ES-I3 (cell line): ENCODE data around the gene HABP4.

Experiments
- H3K36me3 ChIP-seq: 2 replicates; pipeline ENCODE4 v1.6.1; 2013; ENCODE audit warnings: mild to moderate bottlenecking, low read length, control low read depth, moderate library complexity; ENCODE audit not compliant: insufficient read depth
- H3K4me1 ChIP-seq: 2 replicates; pipeline ENCODE4 v1.6.1; 2013; ENCODE audit warnings: mild to moderate bottlenecking, control low read depth, low read length; ENCODE audit not compliant: insufficient read depth
- H3K9ac ChIP-seq: 2 replicates; pipeline ENCODE4 v1.6.1; 2013; ENCODE audit warnings: low read depth, mild to moderate bottlenecking, low read length, moderate library complexity
- H3K9me3 ChIP-seq: 2 replicates; pipeline ENCODE4 v1.6.1; 2013; ENCODE audit warnings: mild to moderate bottlenecking, low read length, moderate library complexity; ENCODE audit not compliant: control insufficient read depth, insufficient read depth

HABP4 gene

GRCh38 chr9:96491880-96492525 lies 42.0 kb downstream of the HABP4 start:
- Histone ChIP-seq H3K9ac (no peak overlapping the region), H3K36me3 (peaks cover 17% of the 10 kb centered on the region), H3K4me1 (peaks cover 5% of the 10 kb centered on the region; the same call in 1 of the 2 replicates), H3K9me3 (no peaks in the 10 kb centered on the region)

- H3K9ac ChIP-seq: no peak overlapping the region
- H3K4me1 ChIP-seq: peaks cover 5% of the 10 kb centered on the region; the same call in 1 of the 2 replicates
- H3K9me3 ChIP-seq: no peaks in the 10 kb centered on the region
- peaks cover 17% of the 10 kb centered on the region for H3K36me3 ChIP-seq
These were observed 43.1 kb downstream of the HABP4 start for GRCh38 chr9:96492993-96493531.

GRCh38 chr9:96493757-96494156 lies 43.8 kb downstream of the HABP4 start:
- peaks cover 6% of the 10 kb centered on the region; the same call in 1 of the 2 replicates for H3K4me1 ChIP-seq
- peaks cover 11% of the 10 kb centered on the region for H3K36me3 ChIP-seq
- H3K9me3 ChIP-seq: no peaks in the 10 kb centered on the region
- H3K9ac ChIP-seq: no peak overlapping the region

- Histone ChIP-seq H3K4me1 (peaks cover 10% of the 10 kb centered on the region; the same call in 1 of the 2 replicates), H3K9me3 (no peaks in the 10 kb centered on the region), H3K36me3 (peaks cover 11% of the 10 kb centered on the region), H3K9ac (no peak overlapping the region)
These were observed 44.3 kb downstream of the HABP4 start for GRCh38 chr9:96494215-96494800.

- Histone ChIP-seq H3K9ac (no peak overlapping the region), H3K36me3 (peaks cover 9% of the 10 kb centered on the region), H3K9me3 (no peaks in the 10 kb centered on the region), H3K4me1 (peaks cover 10% of the 10 kb centered on the region; the same call in 1 of the 2 replicates)
These were observed 45.4 kb downstream of the HABP4 start for GRCh38 chr9:96495341-96495740.

- Histone ChIP-seq H3K4me1 (peaks cover 19% of the 10 kb centered on the region; the same call in 1 of the 2 replicates), H3K9me3 (no peaks in the 10 kb centered on the region), H3K36me3 (no peaks in the 10 kb centered on the region; the same call in 1 of the 2 replicates), H3K9ac (no peak overlapping the region)
These were observed 46.6 kb downstream of the HABP4 start for GRCh38 chr9:96496368-96497116.

- H3K9ac ChIP-seq: no peak overlapping the region
- H3K9me3 ChIP-seq: no peaks in the 10 kb centered on the region
- H3K36me3 ChIP-seq: no peaks in the 10 kb centered on the region; the same call in 1 of the 2 replicates
- peaks cover 22% of the 10 kb centered on the region; the same call in 1 of the 2 replicates for H3K4me1 ChIP-seq
These were observed 47.1 kb downstream of the HABP4 start for GRCh38 chr9:96497117-96497399.

- H3K9ac ChIP-seq: no peak overlapping the region
- H3K4me1 ChIP-seq: peaks cover 28% of the 10 kb centered on the region; the same call in 1 of the 2 replicates
- no peaks in the 10 kb centered on the region for H3K36me3 ChIP-seq
- no peaks in the 10 kb centered on the region for H3K9me3 ChIP-seq
These were observed 48.8 kb downstream of the HABP4 start for GRCh38 chr9:96498796-96499195.

GRCh38 chr9:96499257-96499656 lies 49.3 kb downstream of the HABP4 start:
- Histone ChIP-seq H3K4me1 (peaks cover 26% of the 10 kb centered on the region; the same call in 1 of the 2 replicates), H3K36me3 (no peaks in the 10 kb centered on the region), H3K9ac (no peak overlapping the region), H3K9me3 (no peaks in the 10 kb centered on the region)

- no peak overlapping the region for H3K9ac ChIP-seq
- peaks cover 24% of the 10 kb centered on the region; the same call in 1 of the 2 replicates for H3K4me1 ChIP-seq
- H3K36me3 ChIP-seq: no peaks in the 10 kb centered on the region
- H3K9me3 ChIP-seq: no peaks in the 10 kb centered on the region
These were observed 51.0 kb downstream of the HABP4 start for GRCh38 chr9:96500696-96501632.

- Histone ChIP-seq H3K36me3 (no peaks in the 10 kb centered on the region; the same call in 1 of the 2 replicates), H3K9me3 (no peaks in the 10 kb centered on the region), H3K9ac (no peak overlapping the region), H3K4me1 (peaks cover 24% of the 10 kb centered on the region; the same call in 1 of the 2 replicates)
These were observed 51.9 kb downstream of the HABP4 start for GRCh38 chr9:96501633-96502538.

GRCh38 chr9:96502539-96503373 lies 52.8 kb downstream of the HABP4 start:
- Histone ChIP-seq H3K9ac (no peak overlapping the region), H3K36me3 (no peaks in the 10 kb centered on the region; the same call in 1 of the 2 replicates), H3K9me3 (no peaks in the 10 kb centered on the region), H3K4me1 (peaks cover 24% of the 10 kb centered on the region; the same call in 1 of the 2 replicates)
